SK-N-DZ (cell line): ENCODE data around the gene TGM5.
A peak's percentile ranks its signal among the peaks of the same experiment; 100 is the strongest.
"Not testable (repeated sequence)": the region's sequence is repeated elsewhere in the genome, so short reads cannot be mapped to it uniquely, and the experiment has no call there.

Experiments
- DNase-seq: peaks from one replicate; pipeline ENCODE4 v3.0.0-alpha.2; 2015; ENCODE audit warnings: low spot score

The TGM5 gene

GRCh38 chr15:43246261-43246774 is 20.4 kb downstream of the TGM5 start:
- DNase-seq: no peak

GRCh38 chr15:43244092-43244491 is 22.6 kb downstream of the TGM5 start:
- no peak for DNase-seq

- DNase-seq: no peak
These were observed 23.6 kb downstream of the TGM5 start for GRCh38 chr15:43243020-43243645.

GRCh38 chr15:43242616-43243015 is 24.1 kb downstream of the TGM5 start:
- DNase-seq: no peak

GRCh38 chr15:43241100-43241499 is 25.6 kb downstream of the TGM5 start:
- no peak for DNase-seq

GRCh38 chr15:43239732-43240491 is 26.8 kb downstream of the TGM5 start:
- no peak for DNase-seq

- no peak for DNase-seq
These were observed 28.0 kb downstream of the TGM5 start for GRCh38 chr15:43238671-43239131.

GRCh38 chr15:43237842-43238470 is 28.8 kb downstream of the TGM5 start:
- DNase-seq: peak; percentile 26

- DNase-seq: no peak
These were observed 31.2 kb downstream of the TGM5 start for GRCh38 chr15:43235536-43235935.

- DNase-seq: no peak
These were observed 34.3 kb downstream of the TGM5 start for GRCh38 chr15:43232289-43232874.

GRCh38 chr15:43230640-43231115 is 36.0 kb downstream of the TGM5 start:
- DNase-seq: no peak

GRCh38 chr15:43229977-43230376 is 36.8 kb downstream of the TGM5 start:
- no peak for DNase-seq

- no peak for DNase-seq
These were observed 40.1 kb downstream of the TGM5 start for GRCh38 chr15:43226436-43227305.

GRCh38 chr15:43225950-43226255 is 40.8 kb downstream of the TGM5 start:
- DNase-seq: not testable (repeated sequence)

- DNase-seq: peak; percentile 48
These were observed 41.4 kb downstream of the TGM5 start for GRCh38 chr15:43225201-43225949.

- DNase-seq: no peak
These were observed 45.3 kb downstream of the TGM5 start for GRCh38 chr15:43221422-43221821.

GRCh38 chr15:43220991-43221403 is 45.7 kb downstream of the TGM5 start, which contains the start of gene EPB42:
Gene EPB42 (minus strand): TSS chr15:43221018. CDS start chr15:43220825, 193 bp downstream.
- DNase-seq: peak; percentile 47

- no peak for DNase-seq
These were observed 46.5 kb downstream of the TGM5 start for GRCh38 chr15:43219929-43220928.
